ENCODE results near the gene NREP.
A peak's percentile ranks its signal among the peaks of the same experiment; 100 is the strongest.

Gene NREP

DNA sequence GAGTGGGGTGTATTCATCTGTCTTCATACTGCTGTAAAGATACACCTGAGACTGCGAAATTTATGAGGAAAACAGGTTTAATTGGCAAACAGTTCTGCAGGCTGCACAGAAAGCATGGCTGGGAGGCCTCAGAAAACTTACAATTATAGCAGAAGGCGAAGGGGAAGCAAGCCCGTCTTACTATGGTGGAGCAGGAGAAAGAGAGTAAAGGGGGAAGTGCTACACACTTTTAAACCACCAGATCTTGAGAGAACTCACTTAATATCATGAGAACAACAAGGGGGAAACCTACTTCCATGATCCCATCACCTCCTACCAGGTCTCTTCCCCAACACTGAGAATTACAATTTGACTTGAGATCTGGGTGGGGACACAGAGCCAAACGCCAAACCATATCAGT, 12.5 kb upstream of the NREP start:
- H3K27ac ChIP-seq = no peak overlapping the region
- H3K4me3 ChIP-seq = no peak overlapping the region

DNA sequence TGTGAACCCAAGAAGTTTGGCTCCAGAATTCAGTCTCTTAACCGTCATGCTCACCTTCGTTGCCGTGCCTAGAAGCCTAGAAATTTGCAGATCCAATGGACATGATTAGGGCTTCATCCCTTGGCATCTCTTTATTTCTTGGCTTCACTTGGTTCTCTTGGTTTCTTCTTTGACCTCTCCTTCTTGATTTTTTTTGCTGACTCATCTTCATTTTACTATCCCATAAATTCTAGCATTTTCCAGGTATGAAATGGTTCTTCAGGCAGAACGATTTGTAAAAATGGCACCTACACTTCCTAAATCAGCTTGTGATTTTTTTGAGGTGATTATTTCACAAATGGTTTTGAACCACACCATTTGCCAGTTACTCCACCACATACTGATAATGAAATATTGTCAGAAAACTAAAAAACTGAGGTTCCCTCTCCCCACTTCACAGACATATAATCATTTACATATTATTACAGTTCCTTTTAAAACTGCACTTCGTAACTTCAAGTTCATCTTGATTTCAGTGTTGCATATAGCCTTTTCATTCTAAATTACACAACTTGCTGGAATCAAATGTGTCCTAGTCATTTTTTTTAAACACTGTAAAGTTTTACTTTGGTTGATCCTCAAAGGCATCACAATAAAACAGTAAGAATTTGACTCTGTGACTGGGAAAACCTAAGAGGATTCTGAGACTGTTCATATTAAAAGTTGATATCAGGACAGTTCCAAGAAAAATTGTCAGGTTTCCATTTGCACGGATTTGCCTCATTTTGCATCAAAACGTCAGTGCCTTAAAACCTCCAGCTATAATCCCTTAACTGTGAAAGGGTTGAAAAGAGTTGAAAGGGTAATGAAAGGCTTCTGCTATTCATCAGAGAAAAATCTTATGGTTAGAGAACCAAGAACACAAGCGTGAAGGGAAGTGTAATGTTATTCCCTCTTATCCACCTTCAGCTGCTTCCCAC, 8.9 kb upstream of the NREP start:
- no peak overlapping the region for H3K4me3 ChIP-seq
- H3K27ac ChIP-seq = no peak overlapping the region

DNA sequence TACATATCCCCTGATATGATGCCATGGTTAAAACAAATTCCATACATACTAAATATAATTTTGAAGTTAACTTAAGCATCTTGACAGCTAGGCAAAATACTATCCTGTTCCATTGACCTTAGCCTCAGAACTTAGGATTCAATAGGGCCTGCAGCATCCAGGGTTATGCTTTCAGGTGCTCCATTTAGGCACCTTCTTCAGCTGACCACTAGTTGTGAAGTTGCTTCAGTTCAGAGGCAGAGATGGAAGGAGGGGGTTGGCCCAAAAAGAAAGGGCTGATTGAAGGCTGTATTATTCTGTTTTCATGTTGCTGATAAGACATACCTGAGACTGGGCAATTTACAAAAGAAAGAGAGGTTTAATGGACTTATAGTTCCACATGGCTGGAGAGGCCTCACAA, 7.0 kb upstream of the NREP start:
- H3K4me3 ChIP-seq = no peak overlapping the region
- no peak overlapping the region for H3K27ac ChIP-seq

DNA sequence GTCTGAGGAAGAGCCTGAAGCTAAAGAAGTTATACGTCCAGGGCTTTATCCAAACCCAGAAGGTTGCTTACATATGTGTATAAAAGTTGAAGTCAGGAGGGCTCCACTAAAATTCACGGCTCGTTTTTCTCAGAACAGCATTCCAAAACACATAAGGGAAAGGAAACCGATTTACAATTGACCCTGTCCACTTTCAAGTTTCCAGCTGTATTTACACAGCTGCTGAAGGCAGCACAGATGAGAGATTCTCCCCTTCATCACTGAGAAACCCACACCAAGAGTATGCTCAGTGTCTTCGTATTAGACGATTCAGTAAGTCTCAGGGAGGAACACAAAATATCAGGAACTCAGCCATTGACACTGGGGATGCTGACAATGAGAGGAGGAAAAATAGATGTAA, 5.9 kb upstream of the NREP start:
- H3K27ac ChIP-seq = no peak overlapping the region
- H3K4me3 ChIP-seq = no peak overlapping the region

DNA sequence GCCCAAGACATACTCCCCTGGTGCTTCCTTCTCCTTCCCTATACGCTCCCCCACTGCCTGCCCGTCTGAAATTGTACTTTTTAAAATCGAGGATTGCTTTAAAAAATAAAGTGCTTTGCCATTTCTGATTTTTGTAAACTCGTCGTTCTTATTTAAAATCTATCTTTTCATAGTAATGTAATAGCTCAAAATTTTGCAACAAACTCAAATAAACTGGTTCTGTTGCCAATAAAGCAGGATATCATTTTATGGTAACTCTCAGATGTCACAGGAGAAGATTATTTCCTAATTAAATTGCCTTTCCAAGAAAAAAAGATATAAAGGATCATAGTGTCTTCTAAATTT, 1.3 kb upstream of the NREP start:
- Histone ChIP-seq H3K27ac (peak overlapping the region in 20 of 21 experiments; percentile 58 to 95 (median 86)), H3K4me3 (peak overlapping the region; percentile 36 to 67 (median 50))

DNA sequence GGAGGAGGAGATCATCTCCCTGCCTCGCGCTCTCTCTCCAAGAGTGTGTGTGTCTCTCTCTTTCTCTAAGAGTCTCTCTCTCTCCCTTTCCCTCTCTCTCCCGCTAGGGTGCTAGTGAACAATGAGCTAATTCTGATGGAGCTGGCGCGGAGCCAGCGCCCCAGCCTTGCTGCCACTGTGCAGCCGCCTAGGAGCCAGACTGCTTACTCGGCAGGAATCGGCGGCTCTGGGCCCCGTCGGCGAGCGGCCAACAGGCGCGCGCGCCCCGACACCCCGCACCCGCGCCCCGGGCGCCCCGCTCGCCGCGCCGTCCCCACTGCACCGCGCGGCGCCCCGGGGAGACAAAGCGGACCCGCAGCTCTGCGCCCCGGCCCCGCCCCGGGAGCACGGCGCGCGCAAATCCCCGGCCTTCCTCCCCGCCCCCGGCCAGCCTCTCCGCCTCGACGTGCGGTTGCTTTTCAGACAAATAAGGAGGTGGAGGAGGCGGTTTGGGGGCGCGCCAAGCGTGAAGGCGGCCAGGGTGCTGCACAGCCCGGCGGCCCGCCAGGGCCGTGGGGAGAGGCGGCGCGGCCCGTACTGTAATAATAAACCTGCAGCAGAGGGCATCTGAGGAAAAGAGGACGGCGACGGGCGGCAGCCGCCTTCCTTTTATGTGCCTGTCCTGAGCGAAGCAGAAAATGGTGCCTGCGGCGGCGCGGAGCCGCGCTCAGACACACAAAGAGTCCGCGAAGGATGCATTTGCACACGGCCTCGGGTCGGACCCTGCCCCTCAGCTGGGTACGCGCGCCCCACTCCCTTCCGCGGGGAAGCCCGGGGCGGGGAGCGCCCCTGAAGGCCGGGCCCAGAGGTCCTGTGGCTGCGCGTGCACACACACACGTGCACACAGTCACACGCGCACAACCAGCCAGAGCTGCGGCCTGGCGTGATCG, 625 bp upstream of the NREP start:
- Histone ChIP-seq H3K27ac (peak overlapping the region; percentile 46 to 95 (median 86)), H3K4me3 (peak overlapping the region; percentile 36 to 67 (median 50))

DNA sequence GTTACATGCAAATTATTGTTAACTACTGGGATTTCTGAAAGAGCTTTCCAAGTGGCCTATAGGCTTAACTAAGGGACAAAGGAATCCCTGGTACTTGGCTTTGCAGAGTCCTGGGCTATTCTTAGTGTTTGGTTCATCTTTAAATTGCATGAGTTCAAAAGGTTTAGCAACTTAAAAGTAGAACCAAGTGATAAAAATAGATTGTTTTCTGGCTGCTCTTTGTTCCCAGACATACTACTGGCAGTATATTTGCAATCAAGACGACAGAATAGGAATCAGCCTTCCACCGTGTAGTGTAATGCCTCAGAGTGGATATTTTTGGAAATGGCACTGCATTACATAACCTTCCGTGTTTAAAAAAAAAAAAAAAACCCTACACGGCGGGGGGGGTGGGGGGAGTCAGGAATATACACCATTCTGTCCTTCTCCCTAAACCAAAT, 1.0 kb downstream of the NREP start:
- Histone ChIP-seq H3K4me3 (peak overlapping the region; percentile 36 to 67 (median 50)), H3K27ac (peak overlapping the region in 11 of 21 experiments; percentile 58 to 95 (median 88))

DNA sequence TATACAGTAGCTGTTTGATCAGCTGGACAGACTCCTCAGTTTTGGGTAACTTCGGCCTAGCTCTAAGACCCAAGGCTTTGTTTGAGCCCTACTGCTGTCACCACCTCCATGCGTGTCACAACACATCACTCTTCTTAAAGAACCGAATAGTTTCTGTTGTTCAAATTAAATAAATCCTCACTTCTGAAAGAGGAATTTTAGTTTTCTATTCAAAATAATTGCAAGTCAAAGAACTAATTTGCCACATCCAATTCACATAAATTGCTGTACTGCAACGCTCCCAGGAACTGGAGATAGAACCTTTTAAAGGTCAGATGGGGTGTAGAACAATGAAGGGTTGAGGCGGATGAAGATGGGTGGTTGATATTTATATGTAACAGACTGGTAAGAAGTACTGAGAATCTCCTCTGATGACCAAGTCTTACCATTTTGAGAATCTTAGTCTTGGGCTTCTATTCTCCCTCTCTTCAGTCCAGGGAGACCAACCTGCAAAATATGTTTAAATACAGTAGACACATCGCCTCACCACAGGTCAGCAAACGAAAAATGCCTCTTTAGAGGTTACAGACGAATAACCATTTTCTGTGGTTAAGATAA, 1.6 kb downstream of the NREP start:
- peak overlapping the region in 5 of 7 experiments; percentile 36 to 67 (median 48) for H3K4me3 ChIP-seq
- peak overlapping the region in 7 of 21 experiments; percentile 27 to 95 (median 88) for H3K27ac ChIP-seq

DNA sequence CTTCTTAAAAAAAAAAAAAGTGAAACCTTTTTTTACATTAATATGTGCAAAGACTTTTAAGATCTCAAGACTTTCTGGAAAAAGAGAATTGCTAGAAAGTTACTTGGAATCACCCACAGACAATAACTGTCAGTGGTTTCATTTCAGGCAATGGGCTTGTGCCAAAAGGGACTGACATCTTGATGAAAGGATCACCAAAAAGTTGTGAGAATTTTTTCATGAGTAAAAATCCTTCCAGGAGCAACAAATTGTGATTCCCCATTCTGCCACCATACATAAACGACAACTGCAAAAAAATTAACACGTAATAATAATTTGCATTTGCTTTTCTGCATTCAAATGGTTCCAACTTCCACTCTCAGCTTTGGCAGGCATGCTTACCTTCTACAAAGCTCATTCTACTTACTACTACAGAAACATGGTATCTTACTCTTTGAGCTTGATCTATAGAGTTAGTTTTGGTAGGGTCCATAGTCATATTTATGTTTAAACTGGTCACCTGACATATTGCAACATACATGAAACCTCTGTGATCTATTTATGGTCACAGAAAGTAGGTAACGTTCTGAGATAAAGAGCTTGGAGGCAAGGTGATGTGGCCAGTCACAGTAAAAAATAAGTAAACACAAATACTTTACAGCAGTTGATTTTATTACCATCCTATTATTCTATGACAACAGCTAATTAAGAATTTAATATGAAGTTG, 3.0 kb downstream of the NREP start:
- no peak overlapping the region for H3K27ac ChIP-seq
- peak overlapping the region in 1 of 7 experiments; percentile 2 for H3K4me3 ChIP-seq

DNA sequence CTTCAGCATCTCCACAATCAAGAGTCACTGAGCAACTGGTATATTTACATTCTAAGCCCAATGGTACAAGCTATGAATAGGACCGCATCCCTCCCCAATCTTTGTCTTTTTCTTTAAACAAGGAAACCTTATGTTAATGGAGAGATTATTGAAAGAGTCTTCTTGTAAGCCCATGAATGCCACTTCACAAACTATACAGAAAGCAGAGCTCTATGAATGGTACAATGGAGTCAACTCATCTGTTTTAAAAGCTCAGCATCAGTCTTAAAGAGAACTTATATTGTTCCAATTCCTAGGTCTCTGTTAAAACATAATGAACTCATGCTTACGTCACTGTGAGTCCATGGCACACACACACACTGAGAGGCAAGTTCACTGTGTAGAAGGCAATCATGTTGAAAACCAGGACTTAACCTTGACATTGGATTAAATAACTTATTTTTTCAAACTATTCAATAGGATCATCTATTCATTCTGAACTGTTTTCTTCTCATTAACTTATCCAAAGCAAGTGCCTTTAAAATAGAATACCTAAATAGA, 4.5 kb downstream of the NREP start:
- no peak overlapping the region for H3K4me3 ChIP-seq
- H3K27ac ChIP-seq = no peak overlapping the region

DNA sequence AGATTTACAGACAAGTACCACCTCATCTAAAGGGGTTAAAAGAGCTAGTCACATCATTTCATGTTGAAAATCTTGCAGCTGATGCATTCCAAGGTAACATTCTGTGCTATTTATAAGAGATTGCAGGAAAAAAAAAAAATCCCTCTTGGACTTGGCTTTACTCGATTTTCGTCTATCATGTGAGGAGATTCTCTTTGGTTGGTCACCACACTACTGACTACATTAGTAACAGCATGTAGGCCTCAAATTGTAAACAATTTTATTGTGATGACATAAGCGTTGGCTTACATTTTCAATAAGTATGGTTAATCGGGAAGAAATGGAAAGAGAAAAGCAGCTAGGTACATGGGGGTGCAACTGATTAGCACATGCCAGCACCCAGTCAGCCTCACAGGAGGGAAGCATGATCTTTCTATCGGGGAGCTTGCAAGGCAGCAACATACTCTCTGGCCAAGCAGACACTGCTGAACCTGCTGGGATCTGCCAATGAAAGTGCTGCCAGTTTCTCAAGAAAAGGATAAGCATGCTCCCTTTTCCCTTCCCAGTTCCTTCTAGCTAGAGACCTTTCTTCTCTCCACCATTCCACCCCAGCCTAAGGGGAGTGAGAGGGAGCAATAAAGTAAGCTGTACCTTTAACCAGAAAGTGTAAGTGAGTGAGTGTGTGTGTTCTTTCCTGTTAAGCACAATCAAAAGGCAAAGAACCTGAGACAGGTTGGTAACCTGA, 7.5 kb downstream of the NREP start:
- H3K27ac ChIP-seq = no peak overlapping the region
- no peak overlapping the region for H3K4me3 ChIP-seq

DNA sequence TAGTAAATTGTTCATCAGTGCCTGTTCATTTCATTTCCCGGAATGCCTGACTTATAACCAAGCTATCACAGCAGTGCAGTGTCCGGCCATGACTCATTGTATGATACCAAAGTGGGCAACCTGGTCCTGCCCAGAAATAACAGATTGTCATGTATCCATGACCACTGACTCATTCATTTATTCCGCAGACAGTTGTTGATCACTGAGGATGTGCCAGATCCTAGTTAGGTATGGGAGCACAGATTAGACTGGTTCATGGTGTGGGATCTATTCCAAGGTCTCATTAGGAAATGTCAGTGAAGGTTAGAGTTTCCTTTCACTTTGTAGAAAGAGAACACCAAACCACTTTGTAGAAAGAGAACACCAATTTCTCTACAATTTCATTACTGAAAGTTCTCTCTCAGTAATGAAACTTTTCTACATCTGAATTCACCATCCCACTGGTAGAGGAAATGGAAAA, 8.7 kb downstream of the NREP start:
- H3K4me3 ChIP-seq = no peak overlapping the region
- H3K27ac ChIP-seq = peak overlapping the region in 1 of 21 experiments; percentile 60

DNA sequence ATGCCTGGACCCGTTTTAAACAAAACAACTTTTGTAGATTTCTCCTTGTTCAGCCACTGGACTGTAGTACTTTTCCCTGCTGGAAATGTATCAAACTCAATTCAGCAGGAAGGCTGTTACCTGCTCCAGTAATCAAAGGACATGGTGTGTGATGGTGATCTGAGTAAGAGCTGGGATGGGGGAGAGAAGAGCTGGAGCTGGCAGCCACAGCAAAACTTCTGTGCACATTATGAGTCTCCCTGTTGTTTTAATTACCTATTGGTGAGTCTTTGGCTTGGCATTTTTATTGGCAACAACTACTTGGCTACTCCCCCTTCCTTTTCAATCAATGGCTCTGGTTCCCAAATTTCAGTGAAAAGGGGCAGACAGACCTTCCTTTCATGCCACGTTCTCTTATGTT, 9.7 kb downstream of the NREP start:
- peak overlapping the region in 1 of 21 experiments; percentile 60 for H3K27ac ChIP-seq
- no peak overlapping the region for H3K4me3 ChIP-seq

DNA sequence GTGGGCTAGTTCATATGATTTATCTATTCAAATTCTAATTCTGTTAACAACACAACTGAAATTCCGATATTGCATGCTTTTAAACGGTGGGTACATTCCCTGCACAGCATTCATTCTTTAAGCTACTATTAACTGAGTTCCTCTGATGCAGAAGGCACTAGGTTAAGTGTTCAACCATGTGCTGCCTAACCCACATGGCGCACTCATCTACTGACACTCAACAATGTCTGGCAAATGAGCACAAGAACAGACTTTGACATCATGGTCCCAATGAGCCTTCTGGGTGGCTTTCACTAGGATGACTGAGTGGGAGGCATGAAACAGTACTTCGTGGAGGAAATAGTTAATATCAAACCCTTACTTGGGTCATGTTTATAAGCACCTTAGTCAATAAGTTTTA, 10.2 kb downstream of the NREP start:
- no peak overlapping the region for H3K4me3 ChIP-seq
- peak overlapping the region in 1 of 21 experiments; percentile 3 for H3K27ac ChIP-seq

DNA sequence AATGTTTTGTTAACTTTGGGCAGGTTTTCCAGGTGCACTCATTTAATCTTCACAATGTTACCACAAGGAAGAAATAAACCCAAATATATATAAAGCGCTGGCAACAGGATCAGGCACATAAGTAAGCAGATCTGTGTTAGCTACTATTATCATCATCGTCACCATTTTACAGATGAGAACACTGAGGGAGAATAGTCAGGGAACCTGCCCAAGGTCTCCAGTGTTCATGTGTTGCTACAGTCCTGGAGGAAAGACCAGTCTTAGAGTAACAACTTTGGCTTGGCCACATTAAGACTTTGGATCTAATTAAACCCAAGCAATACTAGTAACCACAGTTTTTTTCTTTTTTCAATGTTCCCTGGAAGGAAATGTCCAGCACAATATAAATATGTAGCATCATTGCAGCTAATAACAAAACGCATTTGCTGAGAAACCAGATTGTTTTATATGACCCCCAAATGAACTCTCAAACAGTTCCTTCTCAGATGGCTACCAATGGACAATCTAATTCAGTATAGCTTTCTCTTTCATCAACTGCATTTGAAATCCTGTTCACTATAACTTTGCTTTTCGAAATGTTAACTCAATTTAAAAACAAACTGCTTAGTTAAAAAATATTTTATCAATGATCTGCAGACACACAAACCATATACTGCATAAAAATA, 11.8 kb downstream of the NREP start:
- Histone ChIP-seq H3K4me3 (no peak overlapping the region), H3K27ac (peak overlapping the region in 2 of 21 experiments; percentile 10 to 23)

DNA sequence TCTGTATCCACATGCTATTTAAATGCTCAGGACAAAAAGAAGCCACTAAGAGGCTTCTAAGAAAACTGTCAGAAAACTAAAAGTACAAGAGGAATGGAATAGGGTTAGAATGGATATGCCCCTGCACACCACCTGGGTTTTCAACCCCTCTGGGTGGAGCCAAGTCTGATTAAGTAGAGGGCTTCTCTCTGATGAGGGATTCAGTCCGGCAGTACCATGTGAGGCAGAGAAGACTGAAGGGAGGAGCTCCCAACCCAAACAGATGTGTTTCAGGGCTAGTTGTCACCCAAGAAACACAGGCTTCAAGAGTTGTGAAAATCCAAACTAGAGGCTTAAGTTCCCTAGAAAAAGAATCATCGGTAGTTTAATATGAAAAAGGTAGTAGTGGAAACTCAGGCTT, 12.5 kb downstream of the NREP start:
- peak overlapping the region in 3 of 21 experiments; percentile 10 to 52 (median 23) for H3K27ac ChIP-seq
- H3K4me3 ChIP-seq = no peak overlapping the region

DNA sequence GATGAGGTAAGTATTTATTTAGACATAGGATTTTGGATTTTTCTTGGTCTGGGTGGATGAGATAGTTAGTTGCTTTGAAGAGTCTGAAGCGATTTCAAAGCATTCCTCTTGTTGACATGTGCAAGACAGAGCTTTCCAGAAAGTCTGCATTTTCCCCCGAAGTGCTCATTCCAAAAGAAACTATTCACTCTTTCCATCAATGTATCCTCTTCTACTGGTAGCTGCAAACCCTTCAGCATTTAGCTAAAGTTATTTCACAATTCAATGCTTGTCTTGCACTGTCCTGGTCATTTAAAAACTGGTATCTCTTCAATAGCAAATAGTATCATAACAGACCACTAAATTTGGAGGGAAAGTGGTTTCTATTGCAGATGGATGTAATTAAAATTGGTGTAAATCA, 13.0 kb downstream of the NREP start:
- Histone ChIP-seq H3K4me3 (no peak overlapping the region), H3K27ac (peak overlapping the region in 2 of 21 experiments; percentile 22 to 52)

DNA sequence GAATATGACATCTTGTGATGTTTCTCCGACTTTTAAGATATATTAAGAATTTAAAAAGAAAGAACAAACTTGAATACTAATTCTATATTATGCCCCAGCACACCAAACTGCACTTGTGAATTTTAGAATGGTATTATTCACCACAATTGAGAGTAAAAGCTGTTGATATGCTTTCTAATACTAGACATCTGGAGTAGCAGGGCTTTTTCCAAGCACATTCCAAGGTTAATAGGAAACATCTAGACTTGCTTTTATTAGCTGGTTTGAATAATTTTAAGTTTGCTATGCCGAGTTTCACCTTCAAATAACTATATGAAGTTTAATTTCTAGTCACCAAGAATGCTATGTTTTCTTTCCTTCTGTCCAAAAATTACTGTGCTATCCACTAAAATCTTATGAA, 13.5 kb downstream of the NREP start:
- Histone ChIP-seq H3K27ac (peak overlapping the region in 1 of 21 experiments; percentile 22), H3K4me3 (no peak overlapping the region)

All from skin epidermis (tissue), 12 donors.